Omental fat pad (tissue), 4 donors: Measurements from ENCODE around the gene SLC12A8. TPM values are rescaled to one million over a fixed set of nuclear protein-coding genes. Genes with fewer than 3 reads are reported as not detected.

ENCODE experiments used
- ATAC-seq: fragments of 150-250 bp; one replicate; pipeline ENCODE4 v1.9.1; 2016; ENCODE audit warnings: mild to moderate bottlenecking, moderate library complexity; ENCODE audit not compliant: low FRiP score
- DNase-seq: peaks from one replicate; pipeline ENCODE4 v3.0.0-alpha.2; 2019; ENCODE audit warnings: low spot score
- small RNA-seq: library from RNA; depleted of rRNA; stranded (forward); fragments of <200 nt; gene quantifications from one replicate; pipeline ENCODE3, GENCODE V24; 2016
- total RNA-seq, 4 donors: library from RNA; depleted of rRNA; stranded (reverse); fragments of >200 nt; gene quantifications; one replicate each; pipeline ENCODE4 v1.1.0, GENCODE V29; 2016
- TF ChIP-seq, protein P1 (sequence below), 3 donors: fragments of 450-650 bp; IDR thresholded peaks; one replicate each; pipeline ENCODE4 v1.5.1; 2016 to 2017; ENCODE audit warnings: antibody characterized with exemption in 3 of 3, mild to moderate bottlenecking in 3 of 3, moderate library complexity in 2 of 3

Gene SLC12A8
- total RNA-seq, 4 donors from 2014 or later, result 2.6 to 65.3 (median 8.7) TPM; not detected in 1

DNA sequence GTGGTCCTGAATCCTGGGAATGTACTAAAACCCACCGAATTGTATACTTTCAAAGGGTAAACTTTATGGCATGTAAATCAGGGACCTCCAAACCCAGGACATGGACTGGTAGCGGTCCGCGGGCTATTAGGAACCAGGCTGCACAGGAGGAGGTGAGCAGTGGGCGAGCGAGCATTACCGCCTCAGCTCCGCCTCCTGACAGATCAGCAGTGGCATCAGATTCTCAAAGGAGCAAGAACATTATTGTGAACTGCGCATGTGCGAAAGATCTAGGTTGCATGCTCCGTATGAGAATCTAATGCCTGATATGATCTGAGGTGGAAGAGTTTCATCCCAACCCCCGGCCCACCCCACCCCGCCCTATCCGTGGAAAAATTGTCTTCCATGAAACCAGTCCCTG lies 178.9 kb downstream of the SLC12A8 start:
- ATAC-seq, result no peak
- no peak for DNase-seq
- TF ChIP-seq, protein P1, sequence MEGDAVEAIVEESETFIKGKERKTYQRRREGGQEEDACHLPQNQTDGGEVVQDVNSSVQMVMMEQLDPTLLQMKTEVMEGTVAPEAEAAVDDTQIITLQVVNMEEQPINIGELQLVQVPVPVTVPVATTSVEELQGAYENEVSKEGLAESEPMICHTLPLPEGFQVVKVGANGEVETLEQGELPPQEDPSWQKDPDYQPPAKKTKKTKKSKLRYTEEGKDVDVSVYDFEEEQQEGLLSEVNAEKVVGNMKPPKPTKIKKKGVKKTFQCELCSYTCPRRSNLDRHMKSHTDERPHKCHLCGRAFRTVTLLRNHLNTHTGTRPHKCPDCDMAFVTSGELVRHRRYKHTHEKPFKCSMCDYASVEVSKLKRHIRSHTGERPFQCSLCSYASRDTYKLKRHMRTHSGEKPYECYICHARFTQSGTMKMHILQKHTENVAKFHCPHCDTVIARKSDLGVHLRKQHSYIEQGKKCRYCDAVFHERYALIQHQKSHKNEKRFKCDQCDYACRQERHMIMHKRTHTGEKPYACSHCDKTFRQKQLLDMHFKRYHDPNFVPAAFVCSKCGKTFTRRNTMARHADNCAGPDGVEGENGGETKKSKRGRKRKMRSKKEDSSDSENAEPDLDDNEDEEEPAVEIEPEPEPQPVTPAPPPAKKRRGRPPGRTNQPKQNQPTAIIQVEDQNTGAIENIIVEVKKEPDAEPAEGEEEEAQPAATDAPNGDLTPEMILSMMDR (IDR thresholded peaks at IDR 0.05), result no peak

DNA sequence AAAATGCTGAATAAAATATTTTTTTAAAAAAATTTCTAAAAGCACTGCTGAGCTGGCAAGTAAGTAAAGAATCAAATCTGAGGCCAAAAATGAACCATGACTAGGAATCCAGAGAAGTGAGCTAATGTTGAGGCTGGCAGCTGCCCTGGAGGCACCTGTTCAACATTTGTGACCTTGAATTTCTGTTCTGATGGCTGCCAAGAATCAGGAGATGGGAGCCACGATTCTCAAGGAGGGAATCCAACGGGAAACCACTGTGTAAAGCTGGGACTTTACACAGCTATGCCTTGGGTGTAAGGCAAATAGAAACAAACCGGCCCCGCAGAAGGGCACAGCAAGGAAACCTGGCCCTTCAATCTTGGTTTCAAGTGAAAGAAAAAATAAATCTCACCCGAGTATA lies 179.4 kb downstream of the SLC12A8 start:
- no peak for DNase-seq
- TF ChIP-seq, protein P1 (IDR thresholded peaks at IDR 0.05), result no peak
- ATAC-seq, result no peak

DNA sequence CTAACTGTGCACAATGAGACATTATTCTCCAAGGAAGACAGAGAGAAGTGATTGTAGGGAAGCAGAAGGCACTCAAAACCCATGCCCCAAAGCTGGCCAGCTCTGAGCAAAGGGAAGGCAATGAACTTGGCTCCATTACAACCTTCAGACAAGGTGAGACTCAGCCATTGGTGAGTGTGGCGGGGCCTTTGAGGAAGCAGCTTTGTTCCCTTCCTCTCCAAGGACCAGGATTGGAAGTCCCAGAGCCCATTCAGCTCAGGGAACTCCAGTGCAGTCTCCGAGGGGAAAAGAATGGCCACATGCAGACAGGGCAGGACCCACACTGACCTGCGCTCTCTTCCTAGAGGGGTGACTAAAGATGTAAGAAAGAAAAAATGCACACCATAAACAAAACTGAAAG lies 179.9 kb downstream of the SLC12A8 start:
- TF ChIP-seq, protein P1 (IDR thresholded peaks at IDR 0.05), result no peak
- no peak for DNase-seq
- no peak for ATAC-seq

Small RNA genes within 50 kb of the gene (small RNA-seq; reads per million reads assigned to genes)
- gene MIR5092 (not detected), gene RNA5SP137 (not detected), gene RNU6-230P (not detected)

Other genes starting within 250 kb of the SLC12A8 start
- gene HEG1, start 156.8 kb downstream of the SLC12A8 start, total RNA-seq, result 100 to 1,000 TPM in 3 of 4 donors, 10 to 100 TPM in 1; 95.2 to 238 (median 147) TPM
- 10 to 100 TPM; 23.9 to 34.5 (median 24.9) TPM for gene ZNF148, start 162.6 kb upstream of the SLC12A8 start, total RNA-seq